GM21825 (cell line): ENCODE results near the gene TERB1.

Source experiments
- ATAC-seq: cut with Tn5 transposase; IDR thresholded peaks from one replicate; pipeline ENCODE4 v1.9.1; 2021; ENCODE audit warnings: mild to moderate bottlenecking, moderate library complexity; ENCODE audit not compliant: unreplicated experiment

TERB1 gene

DNA sequence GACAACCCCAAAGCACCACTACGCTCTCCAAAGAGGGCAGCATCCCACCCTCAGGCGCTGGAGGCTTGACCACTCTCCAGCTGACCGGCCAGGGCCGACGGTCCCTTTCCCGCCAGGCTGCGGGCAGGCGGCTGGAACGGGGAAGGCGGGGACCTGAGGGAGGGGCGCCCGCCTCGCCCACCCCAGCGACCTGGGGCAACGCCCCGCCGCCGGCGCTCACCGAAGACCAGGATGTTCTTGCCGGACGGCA, 50.4 kb downstream of the TERB1 start:
- ATAC-seq, result peak; percentile 9

DNA sequence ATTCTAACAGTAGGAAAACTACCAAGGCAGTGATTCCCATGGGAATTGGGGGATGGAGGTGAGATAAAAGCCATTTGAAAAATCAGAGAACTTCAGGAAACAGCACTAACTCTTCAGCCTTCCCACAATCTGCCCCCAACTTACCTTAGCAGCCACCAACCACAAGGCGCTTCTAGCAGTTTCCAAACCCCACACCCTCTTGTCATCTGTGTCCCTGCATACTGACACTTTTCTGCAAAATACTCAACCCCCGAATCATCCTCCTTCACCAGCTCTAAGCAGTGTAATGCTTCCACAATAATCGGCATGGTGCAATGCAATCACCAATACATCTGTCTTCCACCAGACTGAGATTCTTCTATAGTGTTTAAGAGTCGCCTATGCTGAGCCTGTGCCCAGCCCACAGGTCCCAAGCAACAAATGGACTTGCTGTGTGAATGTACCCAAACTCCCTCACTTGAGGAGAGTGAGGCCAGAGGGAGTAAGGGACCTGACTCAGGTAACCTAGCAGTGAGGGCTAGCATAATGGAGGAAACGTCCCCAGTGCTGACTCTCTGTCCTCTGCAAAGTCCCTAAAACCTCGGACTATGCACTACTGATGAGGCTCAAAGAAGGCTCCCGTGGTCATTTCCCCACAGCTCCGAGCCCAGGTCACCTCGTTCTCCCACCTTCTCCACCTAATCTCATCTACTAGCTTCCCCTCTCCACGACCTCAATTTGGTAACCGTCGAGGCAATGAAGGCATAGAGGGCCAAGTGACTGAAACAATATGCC, 50.9 kb downstream of the TERB1 start:
- ATAC-seq, result no peak

DNA sequence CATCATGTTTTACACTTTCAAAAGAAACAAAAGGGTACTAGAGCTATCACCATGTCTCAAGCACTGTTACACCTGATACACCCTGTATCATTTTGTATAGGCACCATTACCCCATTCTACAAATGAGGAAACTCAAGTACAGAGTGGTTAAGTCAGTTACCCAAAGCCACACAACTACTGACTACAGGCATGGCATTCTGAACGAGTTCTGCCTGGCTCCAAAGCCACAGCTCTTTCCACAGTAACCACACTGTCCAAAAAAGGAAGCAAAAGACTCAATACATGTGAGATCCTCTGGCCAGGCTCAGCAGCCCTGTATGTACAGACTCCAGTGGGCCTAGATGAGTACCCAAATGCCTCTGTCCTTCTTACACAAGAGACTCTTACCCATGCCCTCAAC, 54.7 kb downstream of the TERB1 start:
- no peak for ATAC-seq

DNA sequence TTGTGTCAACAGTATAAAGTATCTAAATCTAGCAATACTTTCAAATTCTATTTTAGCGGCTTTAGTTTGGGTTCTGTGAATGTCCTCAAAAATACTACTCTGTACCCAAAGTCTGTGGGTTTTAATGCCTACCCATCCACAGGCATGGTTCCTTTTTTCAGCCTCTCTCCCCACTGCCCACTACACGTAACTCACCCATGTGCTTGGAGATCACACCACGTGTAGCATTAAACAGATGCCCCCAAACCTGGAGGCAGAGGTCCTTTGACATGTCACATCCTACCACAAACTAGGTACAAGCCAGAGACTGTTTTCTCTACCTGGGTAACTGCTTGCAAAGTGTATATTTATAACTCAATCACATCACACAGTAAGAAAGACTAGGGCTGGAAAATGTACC, 55.3 kb downstream of the TERB1 start:
- no peak for ATAC-seq

DNA sequence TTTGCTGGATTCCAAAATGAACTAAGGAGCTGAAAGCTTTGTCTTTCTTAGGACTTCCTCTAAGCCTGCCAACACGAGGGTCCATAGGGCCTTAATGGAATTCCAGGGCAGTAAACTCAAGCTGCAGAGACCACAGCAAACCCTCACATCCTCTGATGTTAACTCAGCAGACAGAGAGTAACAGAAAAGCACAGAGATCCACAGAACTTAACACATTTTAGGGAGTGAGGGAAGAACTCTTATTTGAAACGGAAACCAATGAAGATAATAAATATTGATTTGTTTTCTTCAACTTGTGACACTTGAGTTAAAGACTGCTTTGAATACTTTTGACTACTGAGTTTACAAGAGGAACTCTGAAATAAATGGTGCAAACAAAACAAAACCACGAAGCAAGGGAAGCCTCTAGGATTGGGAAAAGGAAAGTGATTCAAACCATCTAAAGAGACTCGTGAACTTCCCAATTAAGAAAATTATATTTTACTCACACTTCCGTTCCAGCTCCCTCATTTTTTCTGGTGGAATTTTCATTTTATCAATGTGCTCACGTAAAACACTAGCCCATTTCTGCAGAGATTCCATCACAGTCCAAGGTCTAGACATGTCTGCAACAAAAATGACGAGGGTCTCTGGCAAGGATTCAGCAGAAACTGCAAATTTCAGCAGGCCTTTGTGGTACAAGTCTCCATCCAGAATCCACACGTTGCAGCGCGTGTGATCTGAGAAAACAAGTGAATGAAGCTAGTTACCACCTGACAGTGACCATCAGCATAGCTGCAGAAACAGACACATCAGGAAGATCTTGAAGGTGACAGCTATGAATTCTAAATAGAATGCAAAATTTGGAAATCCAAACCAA, 59.2 kb downstream of the TERB1 start:
- no peak for ATAC-seq

DNA sequence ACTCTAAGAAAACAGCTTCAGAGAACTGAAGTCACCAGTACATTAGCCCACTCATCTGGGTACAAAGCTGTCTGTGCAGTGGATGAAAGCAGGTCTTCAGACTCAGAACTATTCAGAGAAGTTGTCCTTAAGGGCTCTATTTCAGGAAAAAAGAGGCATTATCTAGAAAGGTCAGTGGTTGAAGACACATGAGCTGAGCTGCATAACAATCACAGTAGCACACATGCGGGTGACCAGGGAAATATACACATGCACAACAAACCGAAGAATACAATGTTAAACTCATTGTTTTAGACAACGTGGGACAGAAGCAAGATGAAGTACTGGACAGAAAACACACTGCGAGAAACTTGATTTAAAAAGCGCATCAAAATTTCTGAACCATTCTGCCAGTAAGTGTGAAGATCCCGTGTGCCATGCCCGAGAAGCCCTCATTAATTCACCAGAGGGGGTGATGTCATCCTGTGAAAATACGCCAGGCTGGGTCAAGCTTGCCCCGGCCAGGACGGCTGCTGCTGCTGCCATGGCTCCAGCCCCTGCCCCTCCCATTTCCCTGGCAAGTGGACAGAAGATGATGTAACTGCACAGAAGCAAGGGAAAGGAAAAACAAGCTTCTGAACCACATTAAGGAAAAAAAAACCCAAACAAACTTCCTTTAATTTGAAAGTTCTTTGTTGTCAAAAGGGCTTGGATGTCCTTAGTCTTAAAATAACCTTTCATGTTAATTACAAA, 60.0 kb downstream of the TERB1 start:
- no peak for ATAC-seq

DNA sequence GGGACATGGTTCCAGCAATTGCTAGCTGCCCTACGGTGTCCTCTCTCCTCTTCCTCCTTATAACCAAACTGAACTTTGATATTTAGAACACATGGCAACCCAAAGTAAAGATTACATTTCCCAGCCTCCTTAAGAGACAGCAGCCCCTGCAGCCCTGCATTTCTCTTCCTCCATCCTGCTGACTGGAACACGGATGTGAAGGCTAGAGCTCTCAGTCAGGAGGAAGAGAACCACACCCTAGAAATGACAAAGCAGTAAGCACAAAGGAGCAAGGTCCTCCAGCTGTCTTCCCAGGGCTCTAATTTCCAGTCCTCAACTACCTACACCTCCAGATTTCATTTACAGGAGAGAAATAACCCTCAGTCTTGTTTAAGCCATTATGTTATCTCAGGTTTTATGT, 60.9 kb downstream of the TERB1 start:
- ATAC-seq, result no peak

DNA sequence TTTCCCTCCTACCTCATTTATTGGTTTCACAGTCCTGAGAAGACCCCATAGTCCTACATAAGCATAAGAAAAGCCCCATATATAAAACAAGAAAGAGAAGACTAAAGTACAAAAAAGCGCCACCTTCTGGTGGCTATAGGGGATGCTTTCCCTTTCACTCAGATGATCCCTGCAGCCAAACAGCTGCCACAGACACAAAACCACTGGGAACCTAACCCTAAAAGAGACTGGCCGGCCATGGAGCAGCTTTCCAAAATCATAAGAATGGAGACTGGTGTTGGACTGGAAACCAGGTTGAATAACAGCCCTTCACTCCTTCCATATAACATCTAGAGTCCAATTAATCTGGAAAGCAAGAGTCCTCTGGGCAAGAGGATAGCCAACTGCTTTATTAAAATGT, 61.4 kb downstream of the TERB1 start:
- ATAC-seq, result no peak

DNA sequence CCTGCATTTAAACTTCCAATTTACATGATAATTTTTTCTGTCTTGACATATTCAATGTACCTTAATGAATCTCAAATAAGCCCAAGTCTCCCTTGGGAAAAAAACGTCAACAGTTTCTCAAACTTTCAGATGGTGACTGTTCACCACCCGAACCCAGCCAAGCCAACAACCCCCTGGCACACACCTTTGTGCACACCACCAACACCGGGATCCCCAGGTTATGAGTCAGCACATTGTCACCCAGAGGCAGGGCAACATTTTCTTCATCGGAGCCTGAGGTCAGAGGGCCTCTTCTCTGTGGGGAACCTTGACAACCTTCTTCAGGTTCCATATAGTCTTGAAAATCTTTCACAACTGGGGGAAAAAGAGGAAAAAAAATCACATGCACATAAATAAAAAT, 65.5 kb downstream of the TERB1 start:
- ATAC-seq, result no peak

DNA sequence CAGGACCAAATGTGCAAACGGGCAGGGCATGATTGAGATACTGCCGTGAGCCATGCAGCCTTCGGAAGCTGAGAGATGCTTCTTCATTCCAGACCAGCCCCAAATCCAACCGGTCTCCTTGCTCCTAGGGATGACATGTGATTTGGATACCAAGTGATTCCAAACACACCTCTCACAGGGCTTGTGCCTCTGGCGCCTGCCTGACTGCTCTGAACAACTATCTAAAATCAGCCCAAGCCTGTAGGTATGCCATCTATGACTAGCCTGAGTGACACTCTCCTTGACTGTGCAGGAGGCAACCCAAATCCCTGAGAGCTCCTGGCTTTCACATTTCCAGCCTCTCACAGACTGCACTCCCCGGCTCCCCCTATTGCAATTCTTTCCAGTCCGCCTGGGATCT, 70.3 kb downstream of the TERB1 start:
- no peak for ATAC-seq

DNA sequence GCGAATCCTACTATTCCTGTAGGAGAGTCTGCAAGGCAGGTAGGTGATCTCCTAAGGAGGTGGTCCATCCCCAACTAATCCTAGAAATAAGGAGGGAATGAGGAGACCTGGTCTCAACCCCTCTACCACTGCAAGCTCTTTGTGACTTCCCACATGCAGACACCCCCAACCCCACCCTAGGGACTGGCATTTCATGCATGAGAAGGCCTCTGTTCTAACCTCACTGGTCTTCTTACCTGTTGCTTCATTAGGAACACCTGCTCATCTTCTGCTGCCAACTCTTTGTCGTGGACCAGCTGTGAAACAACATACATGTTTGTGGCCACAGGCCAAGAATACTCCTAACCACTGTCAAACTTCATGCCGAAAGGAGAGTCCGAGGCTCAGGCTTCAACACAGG, 72.6 kb downstream of the TERB1 start:
- ATAC-seq, result no peak

DNA sequence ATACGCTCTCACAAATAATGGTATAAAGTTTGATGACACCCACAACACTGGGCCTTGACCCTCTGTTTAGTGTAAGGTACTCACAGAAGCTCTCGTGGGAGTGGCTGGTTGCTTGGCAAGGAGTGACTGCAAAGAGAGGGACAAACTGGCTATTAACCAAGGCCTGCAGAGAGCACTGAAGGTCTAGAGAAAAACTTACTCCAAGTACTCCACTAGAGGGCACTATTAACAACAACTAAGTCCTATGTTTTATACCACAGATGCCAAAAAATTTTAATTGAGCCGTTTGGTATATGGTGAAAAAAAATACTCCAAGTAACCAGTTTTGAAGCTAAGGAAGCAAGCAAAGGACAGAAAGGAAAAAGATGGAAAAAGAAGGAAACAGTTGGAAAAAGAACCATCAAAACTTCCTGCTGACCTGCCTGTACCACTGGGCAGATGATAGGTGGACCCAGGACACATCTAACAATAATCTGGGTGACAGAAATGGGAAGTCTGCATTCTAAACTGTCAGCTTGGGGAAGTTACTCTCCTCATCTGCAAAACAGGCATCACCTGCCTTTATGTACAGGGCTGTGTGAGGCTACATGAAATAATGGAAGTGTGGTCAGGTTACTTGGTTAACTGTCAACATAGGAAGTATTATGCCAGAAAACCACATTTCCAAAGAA, 73.1 kb downstream of the TERB1 start:
- ATAC-seq, result no peak

DNA sequence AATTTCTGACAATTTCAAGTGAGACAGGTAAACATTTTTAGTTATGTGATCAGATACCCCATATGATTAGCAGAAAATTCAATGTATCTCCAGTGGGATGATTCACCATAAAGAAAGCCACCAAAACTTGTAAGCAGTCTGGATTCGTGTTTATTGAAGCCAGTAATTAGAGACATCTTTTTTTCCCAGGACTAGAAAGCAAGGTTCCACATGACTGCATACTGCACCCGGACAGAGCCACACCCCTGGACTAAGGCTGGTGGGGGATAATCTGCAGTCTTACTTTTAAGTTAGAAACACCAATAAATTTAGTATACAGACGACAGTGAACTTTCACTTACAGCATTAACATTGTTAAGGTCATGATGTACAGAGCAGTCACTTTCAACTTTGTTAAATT, 80.6 kb downstream of the TERB1 start:
- no peak for ATAC-seq

DNA sequence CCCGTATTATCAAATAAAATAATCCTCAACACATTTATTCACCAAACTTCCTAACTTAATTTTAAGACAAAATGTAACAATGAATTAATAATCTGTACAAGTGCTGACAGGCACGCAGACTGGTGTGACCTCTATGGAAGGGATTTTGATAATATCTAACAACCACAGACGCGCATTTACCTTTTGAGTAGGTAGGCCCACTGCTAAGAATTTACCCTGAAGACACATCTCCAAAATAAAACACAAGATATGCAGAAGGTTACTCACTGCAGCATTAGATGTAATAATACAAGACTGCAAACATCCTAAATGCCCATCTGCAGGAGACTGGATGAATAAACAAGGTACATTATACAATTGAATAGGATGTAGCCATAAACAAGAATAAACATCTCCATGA, 82.1 kb downstream of the TERB1 start:
- no peak for ATAC-seq

DNA sequence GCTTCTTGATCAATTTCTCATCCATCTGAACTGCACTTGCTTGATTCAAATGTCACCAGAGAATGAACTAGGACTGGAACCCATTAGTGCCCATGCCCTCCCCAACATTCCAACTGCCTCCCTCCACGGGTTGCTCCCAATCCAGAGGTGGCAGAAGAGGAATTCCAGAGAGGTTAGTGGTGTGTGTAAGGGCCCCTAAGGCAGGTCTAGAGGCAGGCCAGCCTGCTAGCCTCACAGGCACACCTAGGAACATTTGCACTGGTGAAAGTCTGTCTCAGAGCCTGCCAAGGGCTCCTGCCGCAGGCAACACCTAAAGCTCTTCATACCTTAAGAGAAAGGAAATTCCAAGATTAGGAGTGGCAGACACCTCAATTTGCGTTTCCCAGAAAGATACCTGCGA, 83.6 kb downstream of the TERB1 start:
- no peak for ATAC-seq

DNA sequence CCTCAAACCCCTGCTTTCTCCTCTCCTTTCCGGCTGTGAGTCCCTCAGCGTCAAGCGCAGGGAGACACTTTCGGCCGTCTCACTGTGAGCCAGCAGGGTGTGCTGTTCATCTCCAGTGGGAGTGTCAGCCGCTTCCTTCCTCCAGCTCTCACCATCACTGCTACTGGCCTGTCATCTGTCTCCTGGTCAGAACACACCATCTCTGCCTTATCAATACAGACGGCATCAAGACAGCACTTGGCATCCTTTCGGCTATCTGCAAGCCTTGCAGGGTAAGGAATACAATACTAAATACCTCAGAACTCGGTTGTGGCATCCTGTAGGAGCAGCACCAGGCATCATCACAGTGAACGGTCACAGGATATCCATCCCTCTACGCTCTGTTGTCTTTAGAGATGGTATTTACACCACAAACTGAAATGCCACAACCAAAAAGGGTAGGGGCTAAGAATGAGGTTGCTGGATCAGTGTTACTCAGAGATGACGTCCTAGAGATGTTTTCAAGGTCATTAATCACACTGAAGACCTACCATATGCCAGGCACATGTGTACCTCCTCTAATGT, 84.2 kb downstream of the TERB1 start:
- ATAC-seq, result no peak

DNA sequence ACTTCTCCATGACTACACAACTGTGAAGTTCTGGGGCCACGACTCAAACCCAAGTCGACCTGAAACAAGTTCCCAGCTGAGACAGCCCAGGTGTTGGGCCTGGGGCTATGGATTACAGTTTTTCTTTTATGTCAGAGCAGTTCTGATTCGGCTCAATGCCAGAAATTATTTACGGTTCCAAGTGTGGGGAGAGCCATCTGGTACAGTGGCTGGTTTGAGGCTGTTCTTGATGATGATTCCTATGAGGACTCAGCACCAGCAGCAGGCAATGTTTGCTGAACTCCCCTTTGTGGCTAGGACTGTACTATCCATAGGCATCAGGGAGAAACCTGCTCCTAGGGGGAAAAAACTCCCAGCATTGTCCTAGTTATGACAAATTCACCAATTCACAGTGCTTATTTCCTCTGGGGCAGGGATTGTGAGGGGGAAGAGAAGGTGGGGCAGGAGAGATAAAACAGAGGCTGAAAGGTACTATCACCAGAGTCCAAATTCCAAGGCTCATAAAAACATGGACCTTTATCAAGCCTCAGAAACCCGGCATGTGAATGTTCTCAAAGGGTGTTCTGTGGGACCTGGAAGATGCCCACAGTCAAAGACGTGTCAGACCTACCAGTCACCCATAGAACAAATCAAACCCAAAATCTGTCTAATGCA, 86.6 kb downstream of the TERB1 start:
- ATAC-seq, result no peak

DNA sequence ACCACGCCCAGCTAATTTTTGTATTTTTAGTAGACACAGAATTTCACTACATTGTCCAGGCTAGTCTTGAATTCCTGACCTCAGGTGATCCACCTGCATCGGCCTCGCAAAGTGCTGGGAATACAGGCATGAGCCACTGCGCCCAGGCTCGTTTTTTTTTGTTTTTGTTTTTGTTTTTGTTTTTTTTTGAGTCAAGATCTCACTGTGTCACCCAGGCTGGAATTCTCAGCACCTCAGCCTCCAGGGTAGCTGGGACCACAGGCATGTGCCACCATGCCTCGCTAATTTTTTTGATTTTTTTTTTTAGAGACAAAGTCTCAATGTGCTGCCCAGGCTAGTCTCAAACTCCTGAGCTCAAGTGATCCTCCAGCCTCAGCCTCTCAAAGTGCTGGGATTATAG, 87.3 kb downstream of the TERB1 start:
- ATAC-seq, result no peak

DNA sequence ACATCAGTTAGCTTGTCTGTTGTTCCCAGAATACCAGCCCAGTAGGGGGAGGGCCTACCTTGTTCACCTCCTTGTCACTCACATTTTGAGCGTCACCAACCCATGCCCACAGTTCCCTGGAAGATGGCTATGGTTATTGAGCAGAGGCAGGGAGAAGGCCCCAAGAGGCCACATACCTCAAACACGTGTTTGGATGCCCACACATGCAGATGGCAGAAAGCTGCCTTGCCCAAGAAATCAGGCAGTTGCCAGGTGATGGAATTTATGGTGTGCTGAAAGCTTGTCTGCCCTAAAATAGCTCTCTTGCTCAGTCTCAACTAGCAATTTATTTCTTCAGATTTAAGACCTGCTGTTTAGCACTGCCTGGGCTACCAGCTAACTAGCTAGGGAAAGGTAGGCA, 88.3 kb downstream of the TERB1 start:
- no peak for ATAC-seq

DNA sequence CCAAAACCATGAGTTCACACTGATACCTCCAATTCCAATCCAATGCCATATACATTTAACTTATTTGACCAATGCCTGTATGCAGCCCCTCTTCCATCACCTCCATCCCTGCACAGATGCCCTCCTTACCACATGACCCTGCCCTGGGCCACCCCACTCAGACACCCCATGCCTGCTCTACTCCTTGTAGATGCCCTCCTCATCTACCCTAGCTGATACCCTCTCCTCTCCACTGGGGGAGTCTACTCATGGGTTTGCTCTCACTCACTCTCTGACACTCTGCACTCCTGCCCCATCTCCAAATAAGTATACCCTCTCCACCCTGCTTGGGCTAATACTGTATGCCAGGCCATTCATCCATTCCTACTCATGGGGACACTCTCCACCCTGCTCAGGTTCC, 88.9 kb downstream of the TERB1 start:
- no peak for ATAC-seq

DNA sequence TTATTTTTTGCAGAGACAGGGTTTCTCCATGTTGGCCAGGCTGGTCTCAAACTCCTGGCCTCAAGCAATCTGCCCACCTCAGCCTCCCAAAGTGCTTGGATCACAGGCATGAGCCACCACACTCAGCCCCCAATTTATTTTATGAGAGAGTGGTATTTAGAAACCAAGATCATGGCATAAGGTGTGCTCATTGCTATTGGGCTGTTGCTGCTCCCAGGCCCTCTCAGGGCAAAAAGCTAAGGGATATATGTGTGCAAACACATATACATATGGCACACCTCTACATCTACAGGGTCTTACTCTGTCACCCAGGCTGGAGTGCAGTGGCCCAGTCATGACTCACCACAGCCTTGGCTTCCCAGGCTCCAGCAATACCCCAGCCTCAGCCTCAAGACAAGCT, 89.8 kb downstream of the TERB1 start:
- ATAC-seq, result no peak
